Gastroesophageal sphincter (tissue), 3 donors: Measurements from ENCODE around the gene RASL10A.

Experiments used
- EP300 ChIP-seq: sonication (generic); formaldehyde crosslinking; IDR thresholded peaks from one replicate; pipeline ENCODE4 v1.6.1; 2017; ENCODE audit warnings: antibody characterized with exemption, mild to moderate bottlenecking
- POLR2A ChIP-seq, 2 donors: fragments of 450-650 bp; IDR thresholded peaks; one replicate each; pipeline ENCODE4 v1.6.1; 2017; ENCODE audit warnings: antibody characterized with exemption in 2 of 2, mild to moderate bottlenecking in 2 of 2, moderate library complexity in 1 of 2
- POLR2AphosphoS5 ChIP-seq: sonication (generic); formaldehyde crosslinking; IDR thresholded peaks from one replicate; pipeline ENCODE4 v1.6.1; 2017; ENCODE audit warnings: antibody characterized with exemption
- TF ChIP-seq, protein P1 (sequence below), 4 experiments: fragments of 200-600 bp in 2 of 4; fragments of 450-650 bp in 2 of 4; sonication (generic) in 1 of 4; IDR thresholded peaks; one replicate each; pipeline ENCODE4 v1.5.1; 2017 to 2019; ENCODE audit warnings: antibody characterized with exemption in 4 of 4, mild to moderate bottlenecking in 2 of 4, moderate library complexity in 2 of 4

DNA sequence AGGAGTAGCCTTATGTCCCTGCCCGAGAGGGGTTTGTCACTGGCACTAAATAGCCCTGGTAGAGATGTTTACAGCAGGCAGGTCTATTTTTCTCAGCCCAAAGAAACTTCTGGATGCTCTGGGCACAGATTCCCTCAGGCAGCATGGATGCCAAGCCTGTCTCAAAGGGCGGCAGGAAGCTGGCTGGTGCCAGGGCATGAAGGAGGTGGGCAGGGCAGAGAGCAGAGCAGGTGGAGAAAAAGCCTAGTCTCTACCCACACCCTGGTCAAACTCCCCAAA is 13.2 kb downstream of the RASL10A start:
- TF ChIP-seq, protein P1, sequence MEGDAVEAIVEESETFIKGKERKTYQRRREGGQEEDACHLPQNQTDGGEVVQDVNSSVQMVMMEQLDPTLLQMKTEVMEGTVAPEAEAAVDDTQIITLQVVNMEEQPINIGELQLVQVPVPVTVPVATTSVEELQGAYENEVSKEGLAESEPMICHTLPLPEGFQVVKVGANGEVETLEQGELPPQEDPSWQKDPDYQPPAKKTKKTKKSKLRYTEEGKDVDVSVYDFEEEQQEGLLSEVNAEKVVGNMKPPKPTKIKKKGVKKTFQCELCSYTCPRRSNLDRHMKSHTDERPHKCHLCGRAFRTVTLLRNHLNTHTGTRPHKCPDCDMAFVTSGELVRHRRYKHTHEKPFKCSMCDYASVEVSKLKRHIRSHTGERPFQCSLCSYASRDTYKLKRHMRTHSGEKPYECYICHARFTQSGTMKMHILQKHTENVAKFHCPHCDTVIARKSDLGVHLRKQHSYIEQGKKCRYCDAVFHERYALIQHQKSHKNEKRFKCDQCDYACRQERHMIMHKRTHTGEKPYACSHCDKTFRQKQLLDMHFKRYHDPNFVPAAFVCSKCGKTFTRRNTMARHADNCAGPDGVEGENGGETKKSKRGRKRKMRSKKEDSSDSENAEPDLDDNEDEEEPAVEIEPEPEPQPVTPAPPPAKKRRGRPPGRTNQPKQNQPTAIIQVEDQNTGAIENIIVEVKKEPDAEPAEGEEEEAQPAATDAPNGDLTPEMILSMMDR (IDR thresholded peaks at IDR 0.05), result no peak
- TF ChIP-seq POLR2A (IDR thresholded peaks at IDR 0.05), result no peak
- no peak for TF ChIP-seq EP300
- TF ChIP-seq POLR2AphosphoS5, result no peak
